OCI-LY3 (cell line): Measurements from ENCODE around the gene MTCL1.

Source experiments
- H2AFZ ChIP-seq: fragments of 200-600, 300-600 bp; shearing (Covaris generic); 2 replicates; pipeline ENCODE4 v1.6.0; 2014; ENCODE audit warnings: antibody characterized with exemption, low read depth, low read length
- H3K27ac ChIP-seq: fragments of 200-600, 300-600 bp; sonication (generic); 2 replicates; pipeline ENCODE4 v1.5.1; 2014; ENCODE audit warnings: mild to moderate bottlenecking, low read length, moderate library complexity, mixed read lengths
- H3K27me3 ChIP-seq: fragments of 200-600, 300-600 bp; sonication (generic); 2 replicates; pipeline ENCODE4 v1.6.1; 2014; ENCODE audit warnings: low read depth, low read length, mixed read lengths
- H3K36me3 ChIP-seq: fragments of 200-600, 300-600 bp; sonication (generic); replicated peaks from 2 replicates; pipeline ENCODE3; 2014; ENCODE audit warnings: low read depth, low read length, mixed read lengths
- H3K4me1 ChIP-seq: fragments of 300-600, 200-600 bp; sonication (generic); 2 replicates; pipeline ENCODE4 v1.6.1; 2014; ENCODE audit warnings: low read length, mixed read lengths
- H3K4me2 ChIP-seq: fragments of 200-600, 300-600 bp; sonication (generic); 2 replicates; pipeline ENCODE4 v1.6.1; 2014; ENCODE audit warnings: low read length, mixed read lengths
- H3K4me3 ChIP-seq: fragments of 300-600, 200-600 bp; sonication (generic); 2 replicates; pipeline ENCODE4 v1.5.1; 2014; ENCODE audit warnings: antibody characterized with exemption, mild to moderate bottlenecking, low read length, moderate library complexity
- H3K79me2 ChIP-seq: fragments of 300-600, 200-600 bp; shearing (Covaris generic); 2 replicates; pipeline ENCODE4 v1.6.1; 2014; ENCODE audit warnings: mild to moderate bottlenecking, low read length, mixed read lengths
- H3K9ac ChIP-seq: fragments of 300-600, 200-600 bp; shearing (Covaris generic); 2 replicates; pipeline ENCODE4 v1.6.0; 2014; ENCODE audit warnings: mild to moderate bottlenecking, low read length, moderate library complexity
- H3K9me3 ChIP-seq: fragments of 200-600, 300-600 bp; shearing (Covaris generic); 2 replicates; pipeline ENCODE4 v1.6.1; 2014; ENCODE audit warnings: low read length, mixed read lengths; ENCODE audit not compliant: insufficient read depth
- H4K20me1 ChIP-seq: fragments of 200-600, 300-600 bp; sonication (generic); 2 replicates; pipeline ENCODE4 v1.6.1; 2016; ENCODE audit warnings: low read length, mixed read lengths; ENCODE audit not compliant: insufficient read depth
- CTCF ChIP-seq: fragments of 200-600, 300-600 bp; sonication (generic); IDR thresholded peaks from 2 replicates; pipeline ENCODE4 v1.5.1; 2014; ENCODE audit warnings: antibody characterized with exemption, low read length, low read depth
- EZH2phosphoT487 ChIP-seq: fragments of 200-600 bp; shearing (Covaris generic); IDR thresholded peaks from 2 replicates; pipeline ENCODE4 v1.6.1; 2018; ENCODE audit warnings: antibody characterized with exemption, mixed run types, low read depth

MTCL1 gene

GRCh38 chr18:8730080-8730827 is 24.9 kb downstream of the MTCL1 start:
- no peaks in the 10 kb centered on the region for H3K4me1 ChIP-seq
- TF ChIP-seq CTCF (no peak), EZH2phosphoT487 (no peak)
- H3K9ac ChIP-seq, result no peak overlapping the region
- no peak overlapping the region for H2AFZ ChIP-seq
- H3K27ac ChIP-seq, result no peak overlapping the region
- peaks cover 24% of the 10 kb centered on the region for H3K36me3 ChIP-seq
- H3K4me3 ChIP-seq, result no peak overlapping the region
- no peaks in the 10 kb centered on the region for H3K79me2 ChIP-seq
- 0 out of 2 replicates have a peak, but pooled peaks cover 2% of the 10 kb centered on the region for H4K20me1 ChIP-seq
- no peaks in the 10 kb centered on the region for H3K27me3 ChIP-seq
- H3K4me2 ChIP-seq, result no peak overlapping the region
- H3K9me3 ChIP-seq, result peaks cover 4% of the 10 kb centered on the region; the same call in 1 of the 2 replicates

GRCh38 chr18:8732442-8733360 is 27.3 kb downstream of the MTCL1 start:
- Histone ChIP-seq H2AFZ (no peak overlapping the region), H3K79me2 (no peaks in the 10 kb centered on the region), H3K27me3 (no peaks in the 10 kb centered on the region), H3K36me3 (peaks cover 11% of the 10 kb centered on the region), H3K27ac (no peak overlapping the region), H3K4me2 (no peak overlapping the region), H3K9ac (no peak overlapping the region), H3K9me3 (no peaks in the 10 kb centered on the region), H4K20me1 (0 out of 2 replicates have a peak, but pooled peaks cover 3% of the 10 kb centered on the region), H3K4me1 (no peaks in the 10 kb centered on the region), H3K4me3 (no peak overlapping the region)
- TF ChIP-seq EZH2phosphoT487, result no peak
- TF ChIP-seq CTCF, result no peak

- Histone ChIP-seq H3K36me3 (peaks cover 14% of the 10 kb centered on the region), H3K9ac (no peak overlapping the region), H3K27ac (no peak overlapping the region), H3K4me2 (no peak overlapping the region), H4K20me1 (0 out of 2 replicates have a peak, but pooled peaks cover 3% of the 10 kb centered on the region), H3K27me3 (no peaks in the 10 kb centered on the region), H3K9me3 (no peaks in the 10 kb centered on the region), H2AFZ (no peak overlapping the region), H3K4me3 (no peak overlapping the region), H3K4me1 (no peaks in the 10 kb centered on the region), H3K79me2 (no peaks in the 10 kb centered on the region)
- TF ChIP-seq CTCF (no peak), EZH2phosphoT487 (no peak)
Observed at GRCh38 chr18:8734496-8734895, 29.1 kb downstream of the MTCL1 start.

DNA sequence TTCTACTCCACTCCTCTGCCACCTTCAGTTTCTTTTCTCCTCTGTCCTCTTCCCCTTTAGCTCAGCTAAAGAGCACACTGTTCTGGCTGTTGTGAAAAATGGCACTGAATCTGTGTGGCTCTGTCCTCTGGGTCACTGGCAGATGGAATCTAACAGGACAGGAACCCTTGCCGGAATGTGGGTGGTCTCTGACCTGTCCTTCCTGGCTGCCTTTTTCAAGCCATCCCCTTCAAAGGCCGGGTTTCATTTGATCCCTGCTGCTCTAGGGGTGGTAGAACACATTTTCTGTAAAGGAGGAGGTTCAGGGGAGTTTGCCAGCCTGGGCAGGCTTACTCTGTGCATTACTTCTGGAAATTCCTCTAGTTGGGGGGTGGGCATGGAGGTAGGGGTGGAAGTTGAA is 29.9 kb downstream of the MTCL1 start:
- Histone ChIP-seq H3K79me2 (no peaks in the 10 kb centered on the region), H4K20me1 (0 out of 2 replicates have a peak, but pooled peaks cover 3% of the 10 kb centered on the region), H3K27me3 (no peaks in the 10 kb centered on the region), H3K9ac (no peak overlapping the region), H3K9me3 (no peaks in the 10 kb centered on the region), H3K4me2 (no peak overlapping the region), H3K4me1 (no peaks in the 10 kb centered on the region), H2AFZ (no peak overlapping the region), H3K36me3 (peaks cover 19% of the 10 kb centered on the region), H3K4me3 (no peak overlapping the region), H3K27ac (no peak overlapping the region)
- TF ChIP-seq CTCF, result no peak
